Mesendoderm (in vitro differentiated cells): ENCODE measurements around the gene CLEC17A.

Experiments
- DNase-seq: peaks from one replicate; pipeline ENCODE4 v3.0.0; 2013
- H2AK5ac ChIP-seq: 2 replicates; pipeline ENCODE4 v1.6.1; 2013; ENCODE audit warnings: low read length, inconsistent platforms
- H2BK120ac ChIP-seq: 2 replicates; pipeline ENCODE4 v1.6.1; 2013; ENCODE audit warnings: low read depth, mild to moderate bottlenecking, low read length, moderate library complexity, mixed read lengths
- H2BK15ac ChIP-seq: replicated peaks from 2 replicates; pipeline ENCODE4 v1.6.1; 2013; ENCODE audit warnings: low read depth, mild to moderate bottlenecking, moderate library complexity
- H2BK5ac ChIP-seq: 2 replicates; pipeline ENCODE4 v1.6.1; 2013; ENCODE audit warnings: low read length, inconsistent platforms
- H3K18ac ChIP-seq: 2 replicates; pipeline ENCODE4 v1.6.1; 2013; ENCODE audit warnings: mild to moderate bottlenecking, low read length, mixed read lengths
- H3K23ac ChIP-seq: one replicate; pipeline ENCODE4 v1.6.1; 2013; ENCODE audit warnings: low read length
- H3K27ac ChIP-seq: 2 replicates; pipeline ENCODE4 v1.5.1; 2013; ENCODE audit warnings: low read depth, mild to moderate bottlenecking, inconsistent platforms, low read length, moderate library complexity
- H3K27me3 ChIP-seq: 2 replicates; pipeline ENCODE4 v1.6.1; 2013; ENCODE audit warnings: low read length, control low read depth, mild to moderate bottlenecking, inconsistent platforms; ENCODE audit not compliant: insufficient read depth, poor library complexity
- H3K36me3 ChIP-seq: 2 replicates; pipeline ENCODE4 v1.6.1; 2013; ENCODE audit warnings: low read length, inconsistent platforms; ENCODE audit not compliant: control insufficient read depth, insufficient read depth
- H3K4ac ChIP-seq: one replicate; pipeline ENCODE4 v1.6.1; 2013; ENCODE audit warnings: low read depth, mild to moderate bottlenecking, low read length, moderate library complexity
- H3K4me1 ChIP-seq: 2 replicates; pipeline ENCODE4 v1.6.1; 2013; ENCODE audit warnings: low read depth, low read length, inconsistent platforms; ENCODE audit not compliant: control insufficient read depth
- H3K4me2 ChIP-seq: 2 replicates; pipeline ENCODE4 v1.6.1; 2013; ENCODE audit warnings: low read length
- H3K4me3 ChIP-seq: 2 replicates; pipeline ENCODE4 v1.5.1; 2013; ENCODE audit warnings: mild to moderate bottlenecking, low read length
- H3K56ac ChIP-seq: one replicate; pipeline ENCODE4 v1.6.1; 2013; ENCODE audit warnings: low read length
- H3K79me1 ChIP-seq: 2 replicates; pipeline ENCODE4 v1.6.1; 2013; ENCODE audit warnings: low read length, inconsistent platforms
- H3K79me2 ChIP-seq: 2 replicates; pipeline ENCODE4 v1.6.1; 2013; ENCODE audit warnings: mild to moderate bottlenecking, low read length; ENCODE audit not compliant: control insufficient read depth, insufficient read depth
- H3K9ac ChIP-seq: 2 replicates; pipeline ENCODE4 v1.6.1; 2013; ENCODE audit warnings: low read length, inconsistent platforms
- H4K5ac ChIP-seq: one replicate; pipeline ENCODE4 v1.6.1; 2013; ENCODE audit warnings: low read length
- H4K8ac ChIP-seq: one replicate; pipeline ENCODE4 v1.6.1; 2013; ENCODE audit warnings: low read depth, mild to moderate bottlenecking, control low read depth, low read length, moderate library complexity
- WGBS: extraction: QIAGEN DNeasy Blood & Tissue Kit; methylation state at CpG from one replicate; pipeline ENCODE4 v1.1.7; 2013; ENCODE audit warnings: low lambda C conversion rate, missing lambda C conversion rate; ENCODE audit not compliant: insufficient coverage; ENCODE audit errors: extremely low coverage; 5-methylcytosine and 5-hydroxymethylcytosine counted together

CLEC17A gene

GRCh38 chr19:14570864-14571527 is 11.9 kb upstream of the CLEC17A start:
- Histone ChIP-seq H4K5ac (no peak overlapping the region), H3K9ac (peak overlapping the region; percentile 86), H3K4ac (no peak overlapping the region), H4K8ac (no peak overlapping the region), H3K56ac (peak overlapping the region; percentile 95), H3K27ac (no peak overlapping the region), H3K27me3 (no peaks in the 10 kb centered on the region), H3K79me1 (peaks cover 14% of the 10 kb centered on the region), H2BK15ac (no peak overlapping the region), H3K4me3 (peak overlapping the region; percentile 78), H3K23ac (no peak overlapping the region), H3K79me2 (peaks cover 11% of the 10 kb centered on the region), H3K4me1 (no peaks in the 10 kb centered on the region), H3K18ac (no peak overlapping the region), H3K36me3 (no peaks in the 10 kb centered on the region), H3K4me2 (peak overlapping the region; percentile 42), H2BK5ac (no peak overlapping the region), H2AK5ac (no peak overlapping the region), H2BK120ac (no peak overlapping the region)
- no peak for DNase-seq
- no CpG with 5 or more reads among the region's 22 CpGs for WGBS

- no peak within 1 kb of the TSS for H3K4ac ChIP-seq
- H3K36me3 ChIP-seq = no peaks in the 10 kb centered on the region
- H3K18ac ChIP-seq = no peak within 1 kb of the TSS
- peaks cover 14% of the 10 kb centered on the region for H3K79me1 ChIP-seq
- H2BK120ac ChIP-seq = no peak within 1 kb of the TSS
- H2AK5ac ChIP-seq = no peak within 1 kb of the TSS
- DNase-seq = peak; percentile 98
- H3K4me2 ChIP-seq = peak within 1 kb of the TSS; percentile 42
- peak within 1 kb of the TSS; percentile 95 for H3K56ac ChIP-seq
- no peak within 1 kb of the TSS for H3K27ac ChIP-seq
- H3K27me3 ChIP-seq = no peaks in the 10 kb centered on the region
- H3K4me1 ChIP-seq = no peaks in the 10 kb centered on the region
- peak within 1 kb of the TSS; percentile 86 for H3K9ac ChIP-seq
- 100% methylated on average over 2 of the region's 40 CpGs for WGBS
- H4K5ac ChIP-seq = no peak within 1 kb of the TSS
- no peak within 1 kb of the TSS for H4K8ac ChIP-seq
- H2BK5ac ChIP-seq = no peak within 1 kb of the TSS
- H3K23ac ChIP-seq = no peak within 1 kb of the TSS
- H3K4me3 ChIP-seq = peak within 1 kb of the TSS; percentile 78
- peaks cover 11% of the 10 kb centered on the region for H3K79me2 ChIP-seq
- no peak within 1 kb of the TSS for H2BK15ac ChIP-seq
Observed at GRCh38 chr19:14571695-14572490, 11.0 kb upstream of the CLEC17A start, which contains the start of gene NDUFB7. Gene NDUFB7, minus strand, starts transcription at chr19:14572066. Its CDS starts 66 bp downstream, at chr19:14572000.

- WGBS = no CpG with 5 or more reads among the region's 6 CpGs
- no peak overlapping the region for H3K56ac ChIP-seq
- H3K79me1 ChIP-seq = peaks cover 8% of the 10 kb centered on the region
Observed at GRCh38 chr19:14575428-14575980, 7.4 kb upstream of the CLEC17A start.

GRCh38 chr19:14576363-14576762 is 6.5 kb upstream of the CLEC17A start:
- H4K8ac ChIP-seq = no peak overlapping the region
- H3K27ac ChIP-seq = no peak overlapping the region
- H3K4me2 ChIP-seq = no peak overlapping the region
- H3K27me3 ChIP-seq = no peaks in the 10 kb centered on the region
- no peak overlapping the region for H3K23ac ChIP-seq
- no peak overlapping the region for H3K4ac ChIP-seq
- H3K36me3 ChIP-seq = no peaks in the 10 kb centered on the region
- no peaks in the 10 kb centered on the region for H3K4me1 ChIP-seq
- no peak overlapping the region for H2BK15ac ChIP-seq
- no peak overlapping the region for H2AK5ac ChIP-seq
- H3K79me2 ChIP-seq = peaks cover 2% of the 10 kb centered on the region
- H3K4me3 ChIP-seq = no peak overlapping the region
- no peak overlapping the region for H3K9ac ChIP-seq
- no peak overlapping the region for H3K18ac ChIP-seq
- no peak overlapping the region for H4K5ac ChIP-seq
- H2BK120ac ChIP-seq = no peak overlapping the region
- no peak for DNase-seq
- H2BK5ac ChIP-seq = no peak overlapping the region
- H3K79me1 ChIP-seq = peaks cover 2% of the 10 kb centered on the region
- no CpG with 5 or more reads among the region's 8 CpGs for WGBS
- H3K56ac ChIP-seq = no peak overlapping the region

More at GRCh38 chr19:14575428-14575980, 7.4 kb upstream of the CLEC17A start:
- Histone ChIP-seq H3K79me2 (peaks cover 11% of the 10 kb centered on the region), H4K5ac (no peak overlapping the region), H3K36me3 (no peaks in the 10 kb centered on the region), H3K4me1 (no peaks in the 10 kb centered on the region), H2BK15ac (no peak overlapping the region), H3K9ac (no peak overlapping the region), H3K4ac (no peak overlapping the region), H3K27me3 (no peaks in the 10 kb centered on the region), H2BK5ac (no peak overlapping the region), H3K23ac (no peak overlapping the region), H3K4me2 (no peak overlapping the region), H3K27ac (no peak overlapping the region), H3K4me3 (no peak overlapping the region), H3K18ac (no peak overlapping the region), H2BK120ac (no peak overlapping the region), H2AK5ac (no peak overlapping the region), H4K8ac (no peak overlapping the region)
- DNase-seq = no peak

GRCh38 chr19:14577264-14577663 is 5.6 kb upstream of the CLEC17A start:
- H2BK120ac ChIP-seq = no peak overlapping the region
- no peak overlapping the region for H3K56ac ChIP-seq
- no peak overlapping the region for H3K18ac ChIP-seq
- H4K8ac ChIP-seq = no peak overlapping the region
- H2BK5ac ChIP-seq = no peak overlapping the region
- no peaks in the 10 kb centered on the region for H3K27me3 ChIP-seq
- H3K36me3 ChIP-seq = no peaks in the 10 kb centered on the region
- WGBS = no CpG with 5 or more reads among the region's 5 CpGs
- no peak overlapping the region for H3K4me3 ChIP-seq
- no peak overlapping the region for H4K5ac ChIP-seq
- H3K79me2 ChIP-seq = no peaks in the 10 kb centered on the region
- no peak overlapping the region for H3K27ac ChIP-seq
- DNase-seq = no peak
- H3K79me1 ChIP-seq = no peaks in the 10 kb centered on the region
- no peak overlapping the region for H3K9ac ChIP-seq
- H3K4ac ChIP-seq = no peak overlapping the region
- H3K23ac ChIP-seq = no peak overlapping the region
- H2AK5ac ChIP-seq = no peak overlapping the region
- no peak overlapping the region for H2BK15ac ChIP-seq
- H3K4me2 ChIP-seq = no peak overlapping the region
- no peaks in the 10 kb centered on the region for H3K4me1 ChIP-seq
